Panc1 (cell line): ENCODE measurements around the gene GTSE1. TPM values are rescaled to one million over a fixed set of nuclear protein-coding genes. Genes with fewer than 3 reads are reported as not detected.

Experiments used
- ATAC-seq: fragments of 200-7000 bp; cut with Tn5 transposase; 2 replicates; pipeline ENCODE4 v1.9.1; 2020; ENCODE audit warnings: mild to moderate bottlenecking, moderate library complexity
- BruUV-seq: library from RNA; stranded (reverse); fragments of 400-500 nt; replicated peaks from 2 replicates; lab custom pipeline; 2021; lab: Mats Ljungman, UMichigan
- CTCF ChIA-PET: fragments of 300-600 bp; sonication (Branson Sonifier 250); formaldehyde crosslinking; loops from one replicate; lab custom pipeline; 2022; ENCODE audit warnings: antibody characterized with exemption; lab: Charles Lee
- POLR2A ChIA-PET: fragments of 300-600 bp; sonication (Branson Sonifier 250); formaldehyde crosslinking; loops from one replicate; lab custom pipeline; 2022; ENCODE audit warnings: antibody characterized with exemption; lab: Charles Lee
- DNase-seq: peaks from one replicate; pipeline ENCODE4 v3.0.0-alpha.2; 2010; ENCODE audit warnings: low read depth, low spot score
- H3K27ac ChIP-seq: 2 replicates; pipeline ENCODE4 v1.5.1; 2011; ENCODE audit warnings: mild to moderate bottlenecking, low read length, inconsistent platforms
- H3K27me3 ChIP-seq: fragments of 200-500 bp; sonication (Bioruptor generic); 2 replicates; pipeline ENCODE4 v1.6.0; 2014; ENCODE audit warnings: low read length, inconsistent platforms; ENCODE audit not compliant: control insufficient read depth, insufficient read depth
- H3K36me3 ChIP-seq: fragments of 200-500 bp; sonication (Bioruptor generic); 2 replicates; pipeline ENCODE4 v1.5.1; 2014; ENCODE audit warnings: inconsistent platforms, mild to moderate bottlenecking, low read length, moderate library complexity; ENCODE audit not compliant: control insufficient read depth, insufficient read depth
- H3K4me1 ChIP-seq: 2 replicates; pipeline ENCODE4 v1.5.1; 2011; ENCODE audit warnings: inconsistent platforms, mild to moderate bottlenecking, low read length, moderate library complexity; ENCODE audit not compliant: control insufficient read depth, insufficient read depth
- H3K4me3 ChIP-seq, 2 experiments: 2 replicates each; pipeline ENCODE4 v1.5.1; 2011 to 2012; ENCODE audit warnings: low read depth in 2 of 2, low read length in 2 of 2, mild to moderate bottlenecking in 2 of 2, inconsistent platforms in 1 of 2, moderate library complexity in 1 of 2
- H3K9me3 ChIP-seq: fragments of 200-500 bp; sonication (Bioruptor generic); 2 replicates; pipeline ENCODE4 v1.5.1; 2014; ENCODE audit warnings: low read depth, mild to moderate bottlenecking, inconsistent platforms, low read length, moderate library complexity; ENCODE audit not compliant: control insufficient read depth, insufficient read depth
- POLR2AphosphoS5 ChIP-seq: IDR thresholded peaks from 2 replicates; pipeline ENCODE4 v1.6.1; 2012; ENCODE audit warnings: mild to moderate bottlenecking, low read depth, low read length, moderate library complexity
- SIN3A ChIP-seq: IDR thresholded peaks from 2 replicates; pipeline ENCODE4 v1.6.1; 2012; ENCODE audit warnings: low read depth, mild to moderate bottlenecking, low read length, moderate library complexity, borderline replicate concordance; ENCODE audit not compliant: insufficient read depth
- TCF7L2 ChIP-seq: IDR thresholded peaks from 2 replicates; pipeline ENCODE4 v1.6.1; 2011; ENCODE audit warnings: mild to moderate bottlenecking, low read depth, low read length, inconsistent platforms
- in situ Hi-C: cut with HindIII; loops from 2 replicates; pipeline ENCODE4 v1.10.0; 2016; ENCODE audit warnings: low sequenced_read_pairs, low pct_unique_long_range_greater_than_20kb
- intact Hi-C: fragments of 100-400 bp; cut with micrococcal nuclease; formaldehyde crosslinking; loops from one replicate; pipeline ENCODE4 v1.10.0; 2022; ENCODE audit not compliant: unreplicated experiment
- total RNA-seq: library from RNA; stranded (reverse); gene quantifications from one replicate; pipeline ENCODE4 v1.2.1, GENCODE V29; 2021; ENCODE audit not compliant: unreplicated experiment
- TF ChIP-seq, protein P1 (sequence below): fragments of 450-650 bp; IDR thresholded peaks from 2 replicates; pipeline ENCODE4 v1.5.1; 2017; ENCODE audit warnings: mild to moderate bottlenecking
- TF ChIP-seq, protein P2 (sequence below), 2 experiments: IDR thresholded peaks; 2 replicates each; pipeline ENCODE4 v1.6.1; 2011 to 2012; ENCODE audit warnings: low read depth in 2 of 2, control low read depth in 1 of 2, low read length in 1 of 2, mild to moderate bottlenecking in 1 of 2, moderate library complexity in 1 of 2; ENCODE audit not compliant: insufficient read depth in 1 of 2

Gene GTSE1
- total RNA-seq, 1 experiment from 2014 or later = 36.2 TPM

DNA sequence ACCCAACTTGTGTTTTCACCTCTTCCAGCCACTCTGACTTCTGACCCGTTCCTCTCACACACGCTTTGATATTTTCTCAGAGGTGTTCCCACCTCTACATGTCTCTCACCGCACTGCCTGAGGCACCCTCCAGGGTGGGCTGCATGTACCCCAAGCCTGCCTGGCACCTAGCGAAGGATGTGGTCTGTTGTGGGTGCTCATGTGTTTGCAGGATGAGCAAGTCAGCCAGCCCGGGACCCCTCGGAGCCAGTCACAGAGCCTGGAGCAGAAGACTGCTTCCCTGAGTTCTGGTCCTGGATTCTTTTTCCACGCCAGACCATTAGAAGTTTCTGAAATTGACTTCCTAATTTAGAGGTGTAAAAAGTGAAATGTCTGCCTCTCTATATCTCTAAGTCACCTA is 3.8 kb downstream of the GTSE1 start:
- in situ Hi-C loops = loop anchor here (25.0 kb wide), 1 partner anchor 288 kb away; no protein-coding TSS in a partner anchor
- Histone ChIP-seq H3K27me3 (no peaks in the 10 kb centered on the region), H3K4me3 (no peak overlapping the region), H3K9me3 (no peaks in the 10 kb centered on the region), H3K27ac (no peak overlapping the region), H3K36me3 (peaks cover 6% of the 10 kb centered on the region), H3K4me1 (no peaks in the 10 kb centered on the region; the same call in 1 of the 2 replicates)
- BruUV-seq = no TSS peak
- intact Hi-C loops = no loop called here
- POLR2A ChIA-PET = no interaction called here
- ATAC-seq (no peak), DNase-seq (no peak)
- TF ChIP-seq TCF7L2 = no peak
- no peak for TF ChIP-seq POLR2AphosphoS5
- TF ChIP-seq SIN3A = no peak
- TF ChIP-seq, protein P1, sequence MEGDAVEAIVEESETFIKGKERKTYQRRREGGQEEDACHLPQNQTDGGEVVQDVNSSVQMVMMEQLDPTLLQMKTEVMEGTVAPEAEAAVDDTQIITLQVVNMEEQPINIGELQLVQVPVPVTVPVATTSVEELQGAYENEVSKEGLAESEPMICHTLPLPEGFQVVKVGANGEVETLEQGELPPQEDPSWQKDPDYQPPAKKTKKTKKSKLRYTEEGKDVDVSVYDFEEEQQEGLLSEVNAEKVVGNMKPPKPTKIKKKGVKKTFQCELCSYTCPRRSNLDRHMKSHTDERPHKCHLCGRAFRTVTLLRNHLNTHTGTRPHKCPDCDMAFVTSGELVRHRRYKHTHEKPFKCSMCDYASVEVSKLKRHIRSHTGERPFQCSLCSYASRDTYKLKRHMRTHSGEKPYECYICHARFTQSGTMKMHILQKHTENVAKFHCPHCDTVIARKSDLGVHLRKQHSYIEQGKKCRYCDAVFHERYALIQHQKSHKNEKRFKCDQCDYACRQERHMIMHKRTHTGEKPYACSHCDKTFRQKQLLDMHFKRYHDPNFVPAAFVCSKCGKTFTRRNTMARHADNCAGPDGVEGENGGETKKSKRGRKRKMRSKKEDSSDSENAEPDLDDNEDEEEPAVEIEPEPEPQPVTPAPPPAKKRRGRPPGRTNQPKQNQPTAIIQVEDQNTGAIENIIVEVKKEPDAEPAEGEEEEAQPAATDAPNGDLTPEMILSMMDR = no peak
- TF ChIP-seq, protein P2, sequence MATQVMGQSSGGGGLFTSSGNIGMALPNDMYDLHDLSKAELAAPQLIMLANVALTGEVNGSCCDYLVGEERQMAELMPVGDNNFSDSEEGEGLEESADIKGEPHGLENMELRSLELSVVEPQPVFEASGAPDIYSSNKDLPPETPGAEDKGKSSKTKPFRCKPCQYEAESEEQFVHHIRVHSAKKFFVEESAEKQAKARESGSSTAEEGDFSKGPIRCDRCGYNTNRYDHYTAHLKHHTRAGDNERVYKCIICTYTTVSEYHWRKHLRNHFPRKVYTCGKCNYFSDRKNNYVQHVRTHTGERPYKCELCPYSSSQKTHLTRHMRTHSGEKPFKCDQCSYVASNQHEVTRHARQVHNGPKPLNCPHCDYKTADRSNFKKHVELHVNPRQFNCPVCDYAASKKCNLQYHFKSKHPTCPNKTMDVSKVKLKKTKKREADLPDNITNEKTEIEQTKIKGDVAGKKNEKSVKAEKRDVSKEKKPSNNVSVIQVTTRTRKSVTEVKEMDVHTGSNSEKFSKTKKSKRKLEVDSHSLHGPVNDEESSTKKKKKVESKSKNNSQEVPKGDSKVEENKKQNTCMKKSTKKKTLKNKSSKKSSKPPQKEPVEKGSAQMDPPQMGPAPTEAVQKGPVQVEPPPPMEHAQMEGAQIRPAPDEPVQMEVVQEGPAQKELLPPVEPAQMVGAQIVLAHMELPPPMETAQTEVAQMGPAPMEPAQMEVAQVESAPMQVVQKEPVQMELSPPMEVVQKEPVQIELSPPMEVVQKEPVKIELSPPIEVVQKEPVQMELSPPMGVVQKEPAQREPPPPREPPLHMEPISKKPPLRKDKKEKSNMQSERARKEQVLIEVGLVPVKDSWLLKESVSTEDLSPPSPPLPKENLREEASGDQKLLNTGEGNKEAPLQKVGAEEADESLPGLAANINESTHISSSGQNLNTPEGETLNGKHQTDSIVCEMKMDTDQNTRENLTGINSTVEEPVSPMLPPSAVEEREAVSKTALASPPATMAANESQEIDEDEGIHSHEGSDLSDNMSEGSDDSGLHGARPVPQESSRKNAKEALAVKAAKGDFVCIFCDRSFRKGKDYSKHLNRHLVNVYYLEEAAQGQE (IDR thresholded peaks at IDR 0.05; ENCODE audit: insufficient read depth in 1 of 2, low read depth in 2 of 2, low read length in 1 of 2) = no peak
- CTCF ChIA-PET = no interaction called here

DNA sequence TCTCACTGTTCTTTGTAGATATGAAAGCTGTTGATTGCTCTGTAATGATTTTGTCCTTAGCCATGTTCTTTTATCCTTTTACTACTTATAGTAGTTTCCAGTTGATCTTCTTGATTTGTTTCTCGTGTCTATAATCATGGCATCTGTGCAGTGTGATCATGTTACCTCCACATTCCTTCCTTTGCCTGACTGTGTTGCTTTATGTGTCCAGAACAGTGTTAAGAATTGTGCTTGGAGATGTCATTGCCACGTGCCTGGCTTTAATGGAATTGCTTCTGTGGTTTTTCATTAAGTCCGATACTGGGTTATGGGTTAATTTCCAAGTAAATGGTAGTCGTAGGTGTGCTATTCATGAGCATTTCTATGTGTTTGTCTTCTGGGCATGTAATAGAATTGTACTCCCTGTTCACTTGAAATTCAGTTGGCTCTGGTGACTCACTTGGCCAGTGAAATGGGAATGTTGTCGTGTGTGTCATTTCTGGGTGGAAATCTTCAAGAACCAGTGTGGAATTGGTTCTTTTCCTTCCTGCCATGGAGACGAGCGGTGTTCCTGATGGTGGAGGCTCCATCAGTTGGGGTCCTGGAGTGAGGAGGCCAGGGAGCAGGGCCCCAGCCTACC is 6.8 kb downstream of the GTSE1 start:
- in situ Hi-C loops (loop anchor here (25.0 kb wide), 1 partner anchor 291 kb away; no protein-coding TSS in a partner anchor), intact Hi-C loops (no loop called here)
- no peaks in the 10 kb centered on the region for H3K9me3 ChIP-seq
- ATAC-seq (no peak), DNase-seq (no peak)
- no peaks in the 10 kb centered on the region for H3K4me1 ChIP-seq
- CTCF ChIA-PET = no interaction called here
- peaks cover 9% of the 10 kb centered on the region for H3K36me3 ChIP-seq
- no peaks in the 10 kb centered on the region for H3K27me3 ChIP-seq
- POLR2A ChIA-PET = no interaction called here
- no TSS peak for BruUV-seq
- TF ChIP-seq POLR2AphosphoS5 = no peak
- TF ChIP-seq, protein P2 (IDR thresholded peaks at IDR 0.05; ENCODE audit: insufficient read depth in 1 of 2, low read depth in 2 of 2, low read length in 1 of 2) = no peak
- TF ChIP-seq, protein P1 = no peak
- TF ChIP-seq TCF7L2 = no peak
- TF ChIP-seq SIN3A = no peak
- H3K27ac ChIP-seq = no peak overlapping the region
- no peak overlapping the region for H3K4me3 ChIP-seq
